K562 (cell line): ENCODE data around the gene LRRK1. TPM values are rescaled to one million over a fixed set of nuclear protein-coding genes. Genes with fewer than 3 reads are reported as not detected.

ENCODE experiments used
- PTTG1 ChIP-seq: fragments of 450-650 bp; IDR thresholded peaks from 2 replicates; pipeline ENCODE4 v1.6.1; 2016; ENCODE audit warnings: low read depth, mild to moderate bottlenecking, missing genetic modification characterization, missing compliant biosample characterization
- RAD21 ChIP-seq, 2 experiments: fragments of 250-450 bp in 1 of 2; fragments of 450-650 bp in 1 of 2; sonication (Bioruptor Pico) in 1 of 2; formaldehyde crosslinking in 1 of 2; IDR thresholded peaks in 1 of 2; conservative IDR thresholded peaks in 1 of 2; 2 replicates each; pipeline versions ENCODE4 v1.4.0 to v1.8.0; 2020 to 2022; ENCODE audit warnings: mild to moderate bottlenecking in 2 of 2, moderate library complexity in 1 of 2
- TRIM25 ChIP-seq: fragments of 450-650 bp; IDR thresholded peaks from 2 replicates; pipeline ENCODE4 v1.7.0; 2016; ENCODE audit warnings: borderline replicate concordance
- ZBTB1 ChIP-seq: sonication (generic); formaldehyde crosslinking; IDR thresholded peaks from 2 replicates; pipeline ENCODE4 v1.8.1; 2023; ENCODE audit warnings: missing genetic modification reagents, low read depth, mild to moderate bottlenecking, borderline replicate concordance
- ZBTB2 ChIP-seq: fragments of 450-650 bp; IDR thresholded peaks from 2 replicates; pipeline ENCODE4 v1.6.1; 2016; ENCODE audit warnings: antibody characterized with exemption
- ZNF699 ChIP-seq: fragments of 250-450 bp; sonication (Bioruptor Pico); IDR thresholded peaks from 2 replicates; pipeline ENCODE4 v1.8.0; 2021; ENCODE audit warnings: mild to moderate bottlenecking, moderate library complexity; ENCODE audit not compliant: insufficient replicate concordance
- polyA plus RNA-seq, 8 experiments: library from polyadenylated mRNA; depleted of rRNA in 4 of 8; stranded (reverse) in 5 of 8; unstranded in 3 of 8; fragments of >200 nt; fragmentation: Nextera tagmentation in 2 of 8; fragmentation: Illumina TruSeq in 1 of 8; extraction: Ambion mirVana in 2 of 8; extraction: Trizol in 1 of 8; gene quantifications; 2 replicates each; pipeline versions ENCODE4 v1.2.1 to v1.2.3, GENCODE V29; 2011 to 2014; ENCODE audit warnings: inconsistent platforms in 1 of 8, missing spikeins in 1 of 8
- total RNA-seq, 7 experiments: library from RNA; depleted of rRNA in 6 of 7; stranded (reverse); fragments of >200 nt in 6 of 7; fragmentation: Illumina TruSeq in 2 of 7; extraction: Trizol in 2 of 7; gene quantifications; 2 replicates each; pipeline versions ENCODE4 v1.2.1 to v1.2.3, GENCODE V29; 2011 to 2021; ENCODE audit warnings: low replicate concordance in 1 of 7

LRRK1 gene
- total and polyA plus RNA-seq, 9 of the 15 experiments (the other 6 are each of a cell fraction or from before 2014, with no cell fraction given) = 0.01 to 1.5 (median 0.11) TPM

- TF ChIP-seq ZNF699 (CRISPR knock-in tag) (no peak), ZBTB1 (no peak), RAD21 (CRISPR knock-in tag; conservative IDR thresholded peaks at IDR 0.05 in 1 of 2, IDR thresholded peaks at IDR 0.05 in 1 of 2) (peak; percentile 87 to 94), PTTG1 (tag) (no peak), ZBTB2 (no peak), TRIM25 (no peak)
Measured at GRCh38 chr15:101006931-101007691, 88.0 kb downstream of the LRRK1 start (continued).
